Measurements from ENCODE around the gene VMAC. TPM values are rescaled to one million over a fixed set of nuclear protein-coding genes. Genes with fewer than 3 reads are reported as not detected.
A peak's percentile ranks its signal among the peaks of the same experiment; 100 is the strongest.

VMAC gene
- total and polyA plus RNA-seq, 5 donors from 2014 or later: 4.9 to 25.0 (median 8.1) TPM

GRCh38 chr19:5953680-5954213 is 49.1 kb downstream of the VMAC start:
- H3K27ac Mint-ChIP-seq: peak overlapping the region; percentile 92 to 97 (median 94)
- Histone ChIP-seq H3K27ac (ENCODE audit: insufficient read depth, low read length, poor library complexity, severe bottlenecking) (peak overlapping the region; percentile 73), H3K9me3 (ENCODE audit: control insufficient read depth in 2 of 2, low read length in 2 of 2) (no peaks in the 10 kb centered on the region), H3K4me3 (ENCODE audit: low read depth, low read length) (peak overlapping the region; percentile 70), H3K27me3 (ENCODE audit: control insufficient read depth, insufficient read depth, low read length) (no peaks in the 10 kb centered on the region), H3K36me3 (ENCODE audit: control insufficient read depth, insufficient read depth, low read length) (peaks cover 5% of the 10 kb centered on the region), H3K4me1 (ENCODE audit: control insufficient read depth, insufficient read depth, low read length, poor library complexity, severe bottlenecking) (peaks cover 94% of the 10 kb centered on the region)
- DNase-seq (peak in 1 of 3 donors; percentile 65), ATAC-seq (ENCODE audit: low read depth in 2 of 2) (peak; percentile 18 to 26)
- peaks cover 6% of the 10 kb centered on the region for H3K36me3 Mint-ChIP-seq
- no peaks in the 10 kb centered on the region for H3K9me3 Mint-ChIP-seq
- no peaks in the 10 kb centered on the region for H3K27me3 Mint-ChIP-seq
- peak overlapping the region; percentile 78 to 86 (median 82) for H3K4me3 Mint-ChIP-seq
- H3K4me1 Mint-ChIP-seq: peaks cover 41 to 98% (median 68%) of the 10 kb centered on the region in 4 donors

- H3K4me3 ChIP-seq (ENCODE audit: low read depth, low read length): peak overlapping the region; percentile 70
- peak overlapping the region; percentile 73 for H3K27ac ChIP-seq (ENCODE audit: insufficient read depth, low read length, poor library complexity, severe bottlenecking)
- peaks cover 94% of the 10 kb centered on the region for H3K4me1 ChIP-seq (ENCODE audit: control insufficient read depth, insufficient read depth, low read length, poor library complexity, severe bottlenecking)
- peaks cover 5% of the 10 kb centered on the region for H3K36me3 Mint-ChIP-seq
- H3K4me1 Mint-ChIP-seq: peaks cover 36 to 98% (median 67%) of the 10 kb centered on the region in 4 donors
- H3K4me3 Mint-ChIP-seq: peak overlapping the region; percentile 13 to 85 (median 78)
- no peaks in the 10 kb centered on the region for H3K9me3 Mint-ChIP-seq
- no peaks in the 10 kb centered on the region for H3K9me3 ChIP-seq (ENCODE audit: control insufficient read depth in 2 of 2, low read length in 2 of 2)
- H3K27ac Mint-ChIP-seq: peak overlapping the region; percentile 92 to 97 (median 94)
- DNase-seq (no peak), ATAC-seq (ENCODE audit: low read depth in 2 of 2) (no peak)
- peaks cover 5% of the 10 kb centered on the region for H3K36me3 ChIP-seq (ENCODE audit: control insufficient read depth, insufficient read depth, low read length)
- H3K27me3 Mint-ChIP-seq: no peaks in the 10 kb centered on the region
- H3K27me3 ChIP-seq (ENCODE audit: control insufficient read depth, insufficient read depth, low read length): no peaks in the 10 kb centered on the region
Measured at GRCh38 chr19:5954293-5954692, 49.6 kb downstream of the VMAC start.

- ATAC-seq (ENCODE audit: low read depth in 2 of 2) (no peak), DNase-seq (no peak)
- no peaks in the 10 kb centered on the region for H3K9me3 Mint-ChIP-seq
- H3K36me3 Mint-ChIP-seq: peaks cover 5% of the 10 kb centered on the region
- peak overlapping the region in 1 of 4 donors; percentile 47 for H3K4me3 Mint-ChIP-seq
- Histone ChIP-seq H3K9me3 (ENCODE audit: control insufficient read depth in 2 of 2, low read length in 2 of 2) (no peaks in the 10 kb centered on the region), H3K27me3 (ENCODE audit: control insufficient read depth, insufficient read depth, low read length) (no peaks in the 10 kb centered on the region), H3K4me3 (ENCODE audit: low read depth, low read length) (no peak overlapping the region), H3K27ac (ENCODE audit: insufficient read depth, low read length, poor library complexity, severe bottlenecking) (peak overlapping the region; percentile 24), H3K36me3 (ENCODE audit: control insufficient read depth, insufficient read depth, low read length) (peaks cover 5% of the 10 kb centered on the region), H3K4me1 (ENCODE audit: control insufficient read depth, insufficient read depth, low read length, poor library complexity, severe bottlenecking) (peaks cover 94% of the 10 kb centered on the region)
- H3K27ac Mint-ChIP-seq: peak overlapping the region; percentile 31 to 100 (median 91)
- H3K4me1 Mint-ChIP-seq: peaks cover 32 to 98% (median 62%) of the 10 kb centered on the region in 4 donors
- no peaks in the 10 kb centered on the region for H3K27me3 Mint-ChIP-seq
Measured at GRCh38 chr19:5955636-5955935, 50.9 kb downstream of the VMAC start.

DNA sequence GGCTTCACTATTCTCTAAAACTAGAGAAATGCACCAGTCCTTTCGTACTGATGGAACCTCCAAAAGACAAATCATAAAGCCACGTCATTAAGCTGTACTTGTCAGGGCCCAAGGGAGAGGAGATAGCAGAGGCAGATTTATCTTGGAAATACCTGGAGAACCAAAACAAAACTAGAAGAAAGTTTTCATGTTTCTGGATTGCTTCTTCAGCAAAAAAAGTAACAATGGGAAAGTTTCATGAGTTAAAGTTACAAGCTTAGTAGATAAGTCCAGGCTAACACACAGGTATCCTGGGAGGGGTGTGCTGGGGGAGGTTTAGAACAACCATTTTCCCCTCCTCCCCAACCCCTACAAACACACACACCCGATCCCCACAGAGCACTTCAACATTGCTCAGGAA is 51.7 kb downstream of the VMAC start:
- Histone ChIP-seq H3K4me1 (ENCODE audit: control insufficient read depth, insufficient read depth, low read length, poor library complexity, severe bottlenecking) (peaks cover 94% of the 10 kb centered on the region), H3K27me3 (ENCODE audit: control insufficient read depth, insufficient read depth, low read length) (no peaks in the 10 kb centered on the region), H3K36me3 (ENCODE audit: control insufficient read depth, insufficient read depth, low read length) (peaks cover 5% of the 10 kb centered on the region), H3K9me3 (ENCODE audit: control insufficient read depth in 2 of 2, low read length in 2 of 2) (no peaks in the 10 kb centered on the region), H3K4me3 (ENCODE audit: low read depth, low read length) (peak overlapping the region; percentile 13), H3K27ac (ENCODE audit: insufficient read depth, low read length, poor library complexity, severe bottlenecking) (no peak overlapping the region)
- peak overlapping the region in 1 of 4 donors; percentile 84 for H3K4me3 Mint-ChIP-seq
- no peak for DNase-seq
- no peaks in the 10 kb centered on the region for H3K9me3 Mint-ChIP-seq
- peak overlapping the region; percentile 82 to 100 (median 91) for H3K27ac Mint-ChIP-seq
- H3K27me3 Mint-ChIP-seq: no peaks in the 10 kb centered on the region
- no peak for ATAC-seq (ENCODE audit: low read depth in 2 of 2)
- H3K36me3 Mint-ChIP-seq: peaks cover 5% of the 10 kb centered on the region
- peaks cover 27 to 98% (median 59%) of the 10 kb centered on the region in 4 donors for H3K4me1 Mint-ChIP-seq

GRCh38 chr19:5956728-5957127 is 52.1 kb downstream of the VMAC start:
- no peaks in the 10 kb centered on the region for H3K27me3 ChIP-seq (ENCODE audit: control insufficient read depth, insufficient read depth, low read length)
- no peak for ATAC-seq (ENCODE audit: low read depth in 2 of 2)
- Mint-ChIP-seq H3K27me3 (no peaks in the 10 kb centered on the region), H3K4me3 (peak overlapping the region in 3 of 4 donors; percentile 26 to 84 (median 42)), H3K9me3 (no peaks in the 10 kb centered on the region), H3K36me3 (peaks cover 5% of the 10 kb centered on the region), H3K4me1 (peaks cover 27 to 98% (median 59%) of the 10 kb centered on the region in 4 donors), H3K27ac (peak overlapping the region; percentile 80 to 100 (median 91))
- H3K27ac ChIP-seq (ENCODE audit: insufficient read depth, low read length, poor library complexity, severe bottlenecking): no peak overlapping the region
- peaks cover 5% of the 10 kb centered on the region for H3K36me3 ChIP-seq (ENCODE audit: control insufficient read depth, insufficient read depth, low read length)
- H3K4me3 ChIP-seq (ENCODE audit: low read depth, low read length): no peak overlapping the region
- no peak for DNase-seq
- H3K9me3 ChIP-seq (ENCODE audit: control insufficient read depth in 2 of 2, low read length in 2 of 2): no peaks in the 10 kb centered on the region
- peaks cover 94% of the 10 kb centered on the region for H3K4me1 ChIP-seq (ENCODE audit: control insufficient read depth, insufficient read depth, low read length, poor library complexity, severe bottlenecking)

DNA sequence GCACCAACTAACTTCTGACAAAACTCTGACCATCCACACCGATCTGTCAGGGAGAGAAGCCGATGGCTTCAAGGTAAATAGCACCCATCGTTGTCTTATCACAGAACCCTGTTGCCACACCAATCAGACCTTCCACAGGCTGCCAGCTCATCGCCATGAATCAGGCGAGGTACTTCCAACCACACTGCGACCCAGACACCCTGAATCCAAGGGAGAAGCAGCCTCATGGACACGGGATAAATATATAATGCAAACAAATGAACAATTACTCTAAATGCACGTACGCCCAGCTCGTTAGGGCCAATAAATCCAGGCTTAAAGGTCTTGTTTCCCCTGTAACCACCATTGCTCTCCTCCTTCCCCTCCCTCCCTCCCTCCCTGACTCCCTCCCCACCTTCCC is 52.5 kb downstream of the VMAC start:
- Histone ChIP-seq H3K27ac (ENCODE audit: insufficient read depth, low read length, poor library complexity, severe bottlenecking) (peak overlapping the region; percentile 45), H3K4me3 (ENCODE audit: low read depth, low read length) (no peak overlapping the region), H3K27me3 (ENCODE audit: control insufficient read depth, insufficient read depth, low read length) (no peaks in the 10 kb centered on the region), H3K9me3 (ENCODE audit: control insufficient read depth in 2 of 2, low read length in 2 of 2) (no peaks in the 10 kb centered on the region), H3K4me1 (ENCODE audit: control insufficient read depth, insufficient read depth, low read length, poor library complexity, severe bottlenecking) (peaks cover 94% of the 10 kb centered on the region), H3K36me3 (ENCODE audit: control insufficient read depth, insufficient read depth, low read length) (peaks cover 5% of the 10 kb centered on the region)
- Mint-ChIP-seq H3K27me3 (no peaks in the 10 kb centered on the region), H3K4me3 (peak overlapping the region in 1 of 4 donors; percentile 84), H3K27ac (peak overlapping the region; percentile 70 to 100 (median 100)), H3K4me1 (peaks cover 27 to 98% (median 63%) of the 10 kb centered on the region in 4 donors), H3K36me3 (peaks cover 5% of the 10 kb centered on the region), H3K9me3 (no peaks in the 10 kb centered on the region)
- no peak for ATAC-seq (ENCODE audit: low read depth in 2 of 2)
- no peak for DNase-seq

GRCh38 chr19:5958074-5958850 is 53.6 kb downstream of the VMAC start:
- Mint-ChIP-seq H3K27me3 (no peaks in the 10 kb centered on the region), H3K36me3 (peaks cover 9% of the 10 kb centered on the region), H3K4me1 (peaks cover 27 to 98% (median 65%) of the 10 kb centered on the region in 4 donors), H3K27ac (peak overlapping the region; percentile 99 to 100 (median 100)), H3K4me3 (peak overlapping the region in 3 of 4 donors; percentile 48 to 84 (median 84)), H3K9me3 (no peaks in the 10 kb centered on the region)
- Histone ChIP-seq H3K36me3 (ENCODE audit: control insufficient read depth, insufficient read depth, low read length) (peaks cover 5% of the 10 kb centered on the region), H3K4me3 (ENCODE audit: low read depth, low read length) (no peak overlapping the region), H3K9me3 (ENCODE audit: control insufficient read depth in 2 of 2, low read length in 2 of 2) (no peaks in the 10 kb centered on the region), H3K27me3 (ENCODE audit: control insufficient read depth, insufficient read depth, low read length) (no peaks in the 10 kb centered on the region), H3K27ac (ENCODE audit: insufficient read depth, low read length, poor library complexity, severe bottlenecking) (peak overlapping the region; percentile 87), H3K4me1 (ENCODE audit: control insufficient read depth, insufficient read depth, low read length, poor library complexity, severe bottlenecking) (peaks cover 94% of the 10 kb centered on the region)
- DNase-seq: no peak
- ATAC-seq (ENCODE audit: low read depth in 2 of 2): no peak
